GM18909 (cell line): ENCODE data around the gene ADSS2.
A peak's percentile ranks its signal among the peaks of the same experiment; 100 is the strongest.
"Not testable (repeated sequence)": the region's sequence is repeated elsewhere in the genome, so short reads cannot be mapped to it uniquely, and the experiment has no call there.

Source experiments
- ATAC-seq: cut with Tn5 transposase; IDR thresholded peaks from one replicate; pipeline ENCODE4 v1.9.1; 2021; ENCODE audit warnings: mild to moderate bottlenecking; ENCODE audit not compliant: unreplicated experiment, poor library complexity

ADSS2 gene

GRCh38 chr1:244451539-244451950 lies at the start of gene ADSS2:
Gene ADSS2 (minus strand): TSS chr1:244451909. CDS start chr1:244451817, 92 bp downstream.
- ATAC-seq, result no peak

GRCh38 chr1:244500515-244500914 lies 48.8 kb upstream of the ADSS2 start:
- ATAC-seq, result not testable (repeated sequence)

- not testable (repeated sequence) for ATAC-seq
Measured at GRCh38 chr1:244499484-244499883, 47.8 kb upstream of the ADSS2 start.

- no peak for ATAC-seq
Measured at GRCh38 chr1:244497805-244498204, 46.1 kb upstream of the ADSS2 start.

- ATAC-seq, result no peak
Measured at GRCh38 chr1:244496186-244496585, 44.5 kb upstream of the ADSS2 start.

- no peak for ATAC-seq
Measured at GRCh38 chr1:244494653-244495052, 42.9 kb upstream of the ADSS2 start.

GRCh38 chr1:244484971-244485370 lies 33.3 kb upstream of the ADSS2 start:
- not testable (repeated sequence) for ATAC-seq

GRCh38 chr1:244473059-244473605 lies 21.4 kb upstream of the ADSS2 start:
- ATAC-seq, result no peak

GRCh38 chr1:244466724-244467123 lies 15.0 kb upstream of the ADSS2 start:
- no peak for ATAC-seq

- peak; percentile 99 for ATAC-seq
Measured at GRCh38 chr1:244461245-244462071, 9.7 kb upstream of the ADSS2 start, which contains the start of gene CATSPERE. Gene CATSPERE (plus strand): TSS chr1:244461273. CDS start chr1:244461430, 157 bp downstream.

- no peak for ATAC-seq
Measured at GRCh38 chr1:244460197-244460596, 8.5 kb upstream of the ADSS2 start.

- no peak for ATAC-seq
Measured at GRCh38 chr1:244458781-244459180, 7.1 kb upstream of the ADSS2 start.

GRCh38 chr1:244456586-244456985 lies 4.9 kb upstream of the ADSS2 start:
- no peak for ATAC-seq

GRCh38 chr1:244454412-244454811 lies 2.7 kb upstream of the ADSS2 start:
- ATAC-seq, result no peak

GRCh38 chr1:244451951-244452795 lies 464 bp upstream of the ADSS2 start:
- ATAC-seq, result peak; percentile 94

GRCh38 chr1:244450597-244451538 lies 841 bp downstream of the ADSS2 start:
- ATAC-seq, result peak; percentile 17

- ATAC-seq, result no peak
Measured at GRCh38 chr1:244449936-244450508, 1.7 kb downstream of the ADSS2 start.

GRCh38 chr1:244448279-244449036 lies 3.3 kb downstream of the ADSS2 start:
- no peak for ATAC-seq

GRCh38 chr1:244447552-244447951 lies 4.2 kb downstream of the ADSS2 start:
- no peak for ATAC-seq
